GM19035 (cell line): Measurements from ENCODE around the gene MUSTN1.

ENCODE experiments used
- ATAC-seq: cut with Tn5 transposase; IDR thresholded peaks from one replicate; pipeline ENCODE4 v1.9.1; 2021; ENCODE audit not compliant: unreplicated experiment

The MUSTN1 gene

GRCh38 chr3:52834871-52835501 lies at the start of gene MUSTN1:
Gene MUSTN1, minus strand, starts transcription at chr3:52835019. Its CDS starts 71 bp downstream, at chr3:52834948.
- ATAC-seq, result no peak

- no peak for ATAC-seq
Measured at GRCh38 chr3:52882377-52882776, 47.6 kb upstream of the MUSTN1 start.

- ATAC-seq, result no peak
Measured at GRCh38 chr3:52881871-52882270, 47.1 kb upstream of the MUSTN1 start.

- no peak for ATAC-seq
Measured at GRCh38 chr3:52880474-52880873, 45.7 kb upstream of the MUSTN1 start.

GRCh38 chr3:52880047-52880446 lies 45.2 kb upstream of the MUSTN1 start:
- no peak for ATAC-seq

GRCh38 chr3:52879581-52879980 lies 44.8 kb upstream of the MUSTN1 start:
- ATAC-seq, result no peak

GRCh38 chr3:52879090-52879489 lies 44.3 kb upstream of the MUSTN1 start:
- no peak for ATAC-seq

- no peak for ATAC-seq
Measured at GRCh38 chr3:52877085-52877484, 42.3 kb upstream of the MUSTN1 start.

GRCh38 chr3:52874864-52875587 lies 40.2 kb upstream of the MUSTN1 start:
- ATAC-seq, result no peak

- no peak for ATAC-seq
Measured at GRCh38 chr3:52874160-52874701, 39.4 kb upstream of the MUSTN1 start.

- ATAC-seq, result no peak
Measured at GRCh38 chr3:52873433-52874159, 38.8 kb upstream of the MUSTN1 start.

GRCh38 chr3:52872245-52872644 lies 37.4 kb upstream of the MUSTN1 start:
- ATAC-seq, result no peak

- ATAC-seq, result no peak
Measured at GRCh38 chr3:52871761-52872160, 36.9 kb upstream of the MUSTN1 start.

- ATAC-seq, result no peak
Measured at GRCh38 chr3:52870471-52870870, 35.7 kb upstream of the MUSTN1 start.

- ATAC-seq, result no peak
Measured at GRCh38 chr3:52866427-52866826, 31.6 kb upstream of the MUSTN1 start.

GRCh38 chr3:52865994-52866393 lies 31.2 kb upstream of the MUSTN1 start:
- no peak for ATAC-seq

GRCh38 chr3:52860424-52860768 lies 25.6 kb upstream of the MUSTN1 start:
- ATAC-seq, result no peak

- no peak for ATAC-seq
Measured at GRCh38 chr3:52859686-52860423, 25.0 kb upstream of the MUSTN1 start.

GRCh38 chr3:52857864-52858263 lies 23.0 kb upstream of the MUSTN1 start:
- no peak for ATAC-seq

- no peak for ATAC-seq
Measured at GRCh38 chr3:52857133-52857532, 22.3 kb upstream of the MUSTN1 start.

GRCh38 chr3:52856666-52857065 lies 21.8 kb upstream of the MUSTN1 start:
- ATAC-seq, result no peak
